HFF-Myc (cell line): Measurements from ENCODE around the gene REEP1.

Source experiments
- DNase-seq: peaks from one replicate; pipeline ENCODE4 v3.0.0-alpha.2; 2011; ENCODE audit warnings: low read depth; ENCODE audit errors: extremely low read depth
- H3K4me3 ChIP-seq: replicated peaks from 2 replicates; pipeline ENCODE4 v1.5.1; 2011; ENCODE audit warnings: low read depth, mild to moderate bottlenecking, control low read depth, low read length
- TF ChIP-seq, protein P1 (sequence below): IDR thresholded peaks from 2 replicates; pipeline ENCODE4 v1.5.1; 2012; ENCODE audit warnings: mild to moderate bottlenecking, low read depth, low read length, control low read depth; ENCODE audit errors: missing control alignments

Gene REEP1

DNA sequence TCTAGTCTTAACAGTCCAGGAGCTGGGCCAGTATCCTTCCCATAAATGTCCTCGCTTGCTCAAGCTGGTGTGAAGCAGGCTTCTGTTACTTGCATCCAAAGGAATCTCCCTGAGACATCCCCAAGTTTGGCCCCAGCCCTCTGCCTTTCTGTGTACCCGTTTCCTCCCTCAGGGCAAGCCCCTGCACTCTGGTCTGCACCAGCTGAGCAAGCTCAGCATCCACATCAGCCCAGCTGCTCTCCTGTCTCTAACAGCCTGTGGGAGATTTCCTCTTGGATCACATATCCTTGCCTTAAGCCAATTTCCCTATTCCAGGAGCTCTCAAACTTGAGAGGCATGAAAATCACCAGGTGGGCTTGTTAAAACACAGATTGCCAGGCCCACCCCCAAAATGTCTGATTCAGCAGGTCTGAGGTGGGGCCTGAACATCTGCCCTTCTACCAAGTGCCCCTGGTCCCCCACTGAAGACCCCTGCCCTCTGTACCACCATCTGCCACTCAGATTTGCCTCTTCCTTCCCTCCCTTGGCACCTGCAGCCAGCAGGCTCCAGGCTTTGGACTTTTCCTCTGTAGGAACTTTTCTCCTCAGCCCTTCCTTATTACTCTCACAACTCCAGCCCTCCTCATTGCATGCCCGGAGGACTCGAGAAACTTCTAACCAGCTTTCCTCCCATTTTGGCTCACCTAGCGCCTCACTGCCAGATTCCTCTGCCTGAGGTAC lies 32.1 kb downstream of the REEP1 start:
- TF ChIP-seq, protein P1, sequence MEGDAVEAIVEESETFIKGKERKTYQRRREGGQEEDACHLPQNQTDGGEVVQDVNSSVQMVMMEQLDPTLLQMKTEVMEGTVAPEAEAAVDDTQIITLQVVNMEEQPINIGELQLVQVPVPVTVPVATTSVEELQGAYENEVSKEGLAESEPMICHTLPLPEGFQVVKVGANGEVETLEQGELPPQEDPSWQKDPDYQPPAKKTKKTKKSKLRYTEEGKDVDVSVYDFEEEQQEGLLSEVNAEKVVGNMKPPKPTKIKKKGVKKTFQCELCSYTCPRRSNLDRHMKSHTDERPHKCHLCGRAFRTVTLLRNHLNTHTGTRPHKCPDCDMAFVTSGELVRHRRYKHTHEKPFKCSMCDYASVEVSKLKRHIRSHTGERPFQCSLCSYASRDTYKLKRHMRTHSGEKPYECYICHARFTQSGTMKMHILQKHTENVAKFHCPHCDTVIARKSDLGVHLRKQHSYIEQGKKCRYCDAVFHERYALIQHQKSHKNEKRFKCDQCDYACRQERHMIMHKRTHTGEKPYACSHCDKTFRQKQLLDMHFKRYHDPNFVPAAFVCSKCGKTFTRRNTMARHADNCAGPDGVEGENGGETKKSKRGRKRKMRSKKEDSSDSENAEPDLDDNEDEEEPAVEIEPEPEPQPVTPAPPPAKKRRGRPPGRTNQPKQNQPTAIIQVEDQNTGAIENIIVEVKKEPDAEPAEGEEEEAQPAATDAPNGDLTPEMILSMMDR: no peak
- no peak overlapping the region for H3K4me3 ChIP-seq
- no peak for DNase-seq

DNA sequence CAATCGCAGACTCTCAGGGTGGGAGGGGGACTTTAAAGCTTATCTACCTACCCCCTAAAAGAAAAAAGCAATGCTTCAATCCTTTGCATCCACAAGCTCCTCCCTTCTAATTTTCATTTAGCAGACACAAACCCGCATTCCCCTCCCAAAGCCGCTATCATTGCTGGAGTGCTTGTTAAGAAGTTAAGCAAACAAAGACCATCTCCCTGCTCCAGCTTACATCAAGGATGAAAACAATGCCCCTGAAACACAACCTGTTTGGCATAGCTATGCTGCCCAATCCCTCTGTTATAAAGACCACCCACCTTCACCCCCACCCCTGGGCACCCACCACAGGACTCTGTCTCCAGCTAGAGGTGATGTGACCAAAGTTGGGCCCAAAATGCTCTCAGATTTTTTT lies 33.0 kb downstream of the REEP1 start:
- no peak for DNase-seq
- TF ChIP-seq, protein P1: no peak
- no peak overlapping the region for H3K4me3 ChIP-seq

DNA sequence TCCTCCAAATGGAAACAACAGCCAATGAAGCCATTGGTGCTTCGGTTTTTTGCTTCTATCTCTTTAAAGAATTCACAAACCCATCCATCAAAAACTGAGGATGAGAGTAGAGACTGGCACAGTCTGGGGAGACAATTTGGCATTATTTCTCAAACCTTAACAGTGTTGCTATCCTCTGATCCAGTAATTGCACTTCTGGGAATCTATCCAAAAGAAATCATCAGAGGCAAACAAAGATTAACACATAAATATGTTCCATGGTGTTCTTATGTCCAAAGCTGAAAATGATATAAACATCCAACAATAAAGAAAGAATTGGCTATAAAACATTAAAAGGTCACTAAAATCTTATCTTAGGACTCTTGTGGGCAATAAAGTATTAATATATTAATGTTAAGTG lies 35.1 kb downstream of the REEP1 start:
- TF ChIP-seq, protein P1: no peak
- no peak overlapping the region for H3K4me3 ChIP-seq
- no peak for DNase-seq

DNA sequence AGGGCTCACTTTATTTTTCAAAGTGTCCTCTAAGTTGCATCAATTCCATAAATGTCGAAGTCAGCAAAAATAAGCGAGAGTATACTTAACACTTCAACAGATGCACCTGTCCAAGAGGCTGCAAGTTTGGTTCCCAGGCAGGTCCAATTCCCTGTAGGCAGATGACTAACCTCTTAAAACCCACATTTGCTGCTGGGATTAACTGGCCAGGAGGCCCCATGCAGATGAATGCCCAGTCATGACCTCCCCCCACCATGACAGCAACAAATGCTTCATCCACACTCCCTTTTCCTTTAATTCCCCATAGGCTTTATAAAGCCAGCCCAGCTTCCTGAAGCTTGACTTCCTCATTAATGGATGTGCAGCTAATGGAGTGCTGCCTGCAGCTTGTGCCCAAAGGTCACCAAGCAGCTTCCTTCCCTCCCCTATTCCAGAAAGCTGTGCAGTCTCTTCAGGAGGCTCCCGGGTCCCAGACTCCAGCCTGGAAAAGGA lies 35.7 kb downstream of the REEP1 start:
- H3K4me3 ChIP-seq: no peak overlapping the region
- TF ChIP-seq, protein P1: no peak

DNA sequence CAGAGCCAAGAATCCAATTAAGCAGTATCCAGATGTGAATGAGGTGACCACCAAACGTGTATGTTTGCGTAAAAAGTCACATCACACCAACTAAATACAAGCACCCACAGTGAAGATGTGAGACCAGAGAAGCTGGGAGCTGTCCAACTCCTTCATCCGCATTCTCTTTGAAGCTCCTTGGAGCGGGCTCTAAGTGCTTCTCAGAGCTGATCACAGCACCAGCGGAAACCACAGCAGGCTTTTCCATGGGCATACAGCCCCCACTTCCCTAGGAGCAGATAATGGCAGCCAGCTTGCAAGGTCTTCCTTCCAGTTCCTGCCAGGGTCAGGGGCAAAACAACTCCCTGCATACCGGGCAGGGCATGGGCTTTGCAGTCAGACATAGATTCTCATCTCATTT lies 36.4 kb downstream of the REEP1 start:
- no peak for DNase-seq
- H3K4me3 ChIP-seq: no peak overlapping the region
- TF ChIP-seq, protein P1: no peak

More for the DNA sequence above, 35.7 kb downstream of the REEP1 start:
- no peak for DNase-seq

DNA sequence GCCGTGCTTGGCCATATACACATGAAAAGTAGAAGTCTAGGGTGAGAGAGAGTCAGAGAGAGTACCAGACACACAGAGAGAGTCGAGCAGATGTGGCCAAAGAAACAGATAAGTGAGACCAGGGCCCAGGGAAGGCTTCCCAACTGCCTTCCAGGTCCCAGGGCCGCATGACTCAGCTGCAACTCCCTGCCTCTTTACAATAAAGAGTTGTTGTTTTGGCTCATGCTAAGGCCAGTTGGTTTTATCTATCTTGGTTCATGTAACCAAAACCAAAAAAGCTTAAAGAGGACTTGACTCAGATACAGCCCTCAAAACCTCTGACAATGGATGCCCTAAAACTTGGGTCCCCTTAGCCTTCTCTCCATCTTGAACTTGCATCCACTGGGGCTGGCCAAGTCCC lies 36.9 kb downstream of the REEP1 start:
- H3K4me3 ChIP-seq: no peak overlapping the region
- TF ChIP-seq, protein P1: no peak
- DNase-seq: no peak
